ENCODE results near the gene CATSPERE.

DNA sequence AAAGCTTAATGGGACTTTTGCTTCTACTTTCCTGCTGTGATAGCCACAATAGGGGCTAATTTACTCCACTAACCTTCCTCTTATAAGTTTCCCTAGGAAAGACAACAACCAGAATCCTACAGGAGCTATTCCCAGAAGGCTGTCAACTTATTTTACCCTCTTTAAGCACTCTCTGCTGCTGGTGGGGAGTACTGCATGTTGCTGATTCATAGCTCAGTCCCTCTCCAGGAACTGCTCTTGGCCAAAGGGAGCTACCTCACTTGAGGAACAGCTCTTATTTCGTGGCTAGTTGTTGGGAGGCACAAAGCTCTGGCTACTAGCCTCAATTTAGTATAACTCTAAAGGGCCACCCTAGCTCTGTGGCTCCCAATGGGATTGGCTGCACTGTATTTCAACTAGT lies 46.5 kb upstream of the CATSPERE start:
- TF ChIP-seq, protein P1, sequence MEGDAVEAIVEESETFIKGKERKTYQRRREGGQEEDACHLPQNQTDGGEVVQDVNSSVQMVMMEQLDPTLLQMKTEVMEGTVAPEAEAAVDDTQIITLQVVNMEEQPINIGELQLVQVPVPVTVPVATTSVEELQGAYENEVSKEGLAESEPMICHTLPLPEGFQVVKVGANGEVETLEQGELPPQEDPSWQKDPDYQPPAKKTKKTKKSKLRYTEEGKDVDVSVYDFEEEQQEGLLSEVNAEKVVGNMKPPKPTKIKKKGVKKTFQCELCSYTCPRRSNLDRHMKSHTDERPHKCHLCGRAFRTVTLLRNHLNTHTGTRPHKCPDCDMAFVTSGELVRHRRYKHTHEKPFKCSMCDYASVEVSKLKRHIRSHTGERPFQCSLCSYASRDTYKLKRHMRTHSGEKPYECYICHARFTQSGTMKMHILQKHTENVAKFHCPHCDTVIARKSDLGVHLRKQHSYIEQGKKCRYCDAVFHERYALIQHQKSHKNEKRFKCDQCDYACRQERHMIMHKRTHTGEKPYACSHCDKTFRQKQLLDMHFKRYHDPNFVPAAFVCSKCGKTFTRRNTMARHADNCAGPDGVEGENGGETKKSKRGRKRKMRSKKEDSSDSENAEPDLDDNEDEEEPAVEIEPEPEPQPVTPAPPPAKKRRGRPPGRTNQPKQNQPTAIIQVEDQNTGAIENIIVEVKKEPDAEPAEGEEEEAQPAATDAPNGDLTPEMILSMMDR (IDR thresholded peaks at IDR 0.05; ENCODE audit: borderline replicate concordance, extremely low read depth, low read length, poor library complexity, severe bottlenecking) = no peak
- TF ChIP-seq EZH2 (IDR thresholded peaks at IDR 0.05; ENCODE audit: borderline replicate concordance, low read depth, low read length, severe bottlenecking) = no peak

All from DND-41 (cell line).